GM19467 (cell line): ENCODE results near the gene PLCB4.
"Not testable (repeated sequence)": the region's sequence is repeated elsewhere in the genome, so short reads cannot be mapped to it uniquely, and the experiment has no call there.

Experiments
- ATAC-seq: cut with Tn5 transposase; IDR thresholded peaks from one replicate; pipeline ENCODE4 v1.9.1; 2021; ENCODE audit warnings: mild to moderate bottlenecking, moderate library complexity; ENCODE audit not compliant: unreplicated experiment

PLCB4 gene

DNA sequence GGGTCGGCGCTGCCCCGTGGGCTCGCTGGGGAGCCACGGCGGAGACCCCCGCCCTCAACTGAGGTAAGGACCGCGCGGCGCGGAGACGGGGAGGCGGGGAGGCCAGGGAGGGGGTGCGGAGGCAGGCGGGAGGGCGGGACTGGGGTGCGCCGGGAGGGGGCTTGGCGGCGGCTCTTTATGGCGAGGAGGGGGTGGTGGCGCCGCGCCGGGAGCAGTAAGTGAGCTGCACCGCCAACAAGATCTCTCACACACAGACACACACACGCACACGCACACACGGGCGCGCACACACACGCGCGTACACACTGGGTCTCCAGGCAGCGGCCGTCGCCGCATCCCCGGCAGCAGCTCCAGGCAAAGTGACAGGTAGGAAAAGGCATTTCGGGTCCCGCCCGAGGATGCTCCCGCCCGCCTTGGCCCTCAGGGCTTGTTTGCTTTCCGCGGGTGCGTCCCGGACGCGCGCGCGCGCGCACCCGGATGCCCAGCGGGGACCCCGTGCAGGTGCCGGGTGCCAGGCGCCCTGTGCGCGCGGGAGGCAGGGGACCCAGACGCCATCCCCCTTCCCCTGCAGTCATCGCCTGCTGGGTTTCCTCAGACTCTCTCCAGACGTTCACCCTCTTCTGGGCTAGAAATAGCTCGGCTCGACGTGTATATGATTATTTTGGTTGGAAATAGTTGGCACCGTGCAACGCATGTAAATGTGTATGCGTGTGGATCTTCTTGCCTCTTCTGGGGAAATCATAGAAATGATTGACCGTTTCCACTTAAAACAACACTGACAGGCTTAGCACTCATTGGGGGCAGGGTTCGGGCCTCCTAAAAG lies at the start of gene PLCB4:
Gene PLCB4 (plus strand): TSS at position 247 of the 823 bp plus-strand sequence. CDS start 238,728 bp downstream, outside the sequence.
- no peak for ATAC-seq

DNA sequence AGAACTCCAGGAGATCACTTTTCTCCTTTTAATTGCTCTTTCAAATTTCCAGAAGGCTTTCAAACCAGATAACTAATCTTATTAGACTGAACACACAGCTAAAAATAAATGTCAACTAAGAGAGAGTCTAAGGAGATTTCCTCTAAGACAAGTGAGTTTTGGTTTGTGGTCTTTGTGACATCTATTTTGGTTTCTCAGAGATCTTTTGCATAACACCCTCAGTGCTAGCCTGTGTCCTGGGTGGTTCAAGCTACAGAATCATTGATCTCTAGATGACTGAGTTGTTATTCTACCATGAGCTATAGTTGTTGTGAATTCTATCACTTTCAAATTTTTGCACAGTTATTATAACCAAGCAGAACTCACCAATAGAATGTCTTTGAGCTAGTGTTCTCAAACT lies 49.1 kb upstream of the PLCB4 start:
- ATAC-seq = no peak

DNA sequence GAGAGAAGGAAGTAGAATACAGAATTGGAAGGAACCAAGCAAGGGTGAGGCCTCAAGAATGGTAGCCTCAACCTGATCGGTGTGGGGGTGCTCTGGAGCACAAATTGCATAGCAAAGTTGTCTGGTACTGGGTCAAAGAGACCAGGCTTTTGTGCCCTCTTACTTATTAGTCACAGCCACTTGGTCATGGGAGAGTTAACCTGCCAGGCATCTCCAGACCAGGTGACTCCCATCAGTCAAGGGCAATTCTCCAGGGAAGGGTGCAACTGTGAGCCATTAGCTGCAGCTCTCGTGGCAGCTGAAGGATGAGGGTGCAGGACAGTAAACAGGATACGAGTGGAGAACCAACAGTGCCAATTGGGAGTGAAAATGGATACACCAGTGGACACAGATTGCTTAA lies 47.7 kb upstream of the PLCB4 start:
- no peak for ATAC-seq

DNA sequence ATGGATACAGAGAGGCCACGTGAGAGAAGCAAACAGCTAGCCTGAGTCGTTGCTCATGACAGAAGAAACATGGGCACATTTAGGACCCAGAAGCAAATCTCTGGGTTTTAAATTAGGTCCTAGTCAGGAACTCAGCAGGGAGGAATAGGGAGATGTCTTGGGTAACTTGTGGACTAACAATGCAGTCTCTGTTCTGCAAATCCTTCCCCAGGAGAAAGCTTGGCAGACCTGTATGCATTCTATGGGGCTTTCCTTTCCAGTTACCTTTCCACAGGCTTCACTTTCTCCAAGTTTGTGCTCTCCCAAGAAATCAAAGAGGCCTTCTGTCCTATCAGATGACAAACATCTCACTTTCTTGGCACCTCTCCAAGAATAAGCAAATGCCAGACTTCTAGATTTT lies 47.2 kb upstream of the PLCB4 start:
- ATAC-seq = no peak

DNA sequence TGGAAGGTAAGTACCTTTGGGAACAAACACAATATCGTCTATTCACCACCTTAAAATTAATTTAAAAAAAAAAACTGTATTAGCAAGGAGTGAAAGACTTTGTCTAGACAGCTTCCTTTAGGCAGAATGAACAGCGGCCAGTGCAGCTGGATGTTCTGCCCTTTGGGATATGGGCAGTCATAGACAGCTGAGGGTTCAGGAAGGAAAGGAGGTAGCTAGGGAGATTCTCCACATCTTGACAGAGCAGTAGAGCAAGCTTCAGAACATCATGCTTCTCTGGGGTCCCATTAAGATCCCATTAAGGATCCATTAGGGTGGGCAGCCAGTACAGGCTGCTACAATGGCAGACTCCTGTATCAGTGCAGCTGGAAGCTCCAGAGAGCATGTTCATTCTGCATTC lies 46.5 kb upstream of the PLCB4 start:
- no peak for ATAC-seq

DNA sequence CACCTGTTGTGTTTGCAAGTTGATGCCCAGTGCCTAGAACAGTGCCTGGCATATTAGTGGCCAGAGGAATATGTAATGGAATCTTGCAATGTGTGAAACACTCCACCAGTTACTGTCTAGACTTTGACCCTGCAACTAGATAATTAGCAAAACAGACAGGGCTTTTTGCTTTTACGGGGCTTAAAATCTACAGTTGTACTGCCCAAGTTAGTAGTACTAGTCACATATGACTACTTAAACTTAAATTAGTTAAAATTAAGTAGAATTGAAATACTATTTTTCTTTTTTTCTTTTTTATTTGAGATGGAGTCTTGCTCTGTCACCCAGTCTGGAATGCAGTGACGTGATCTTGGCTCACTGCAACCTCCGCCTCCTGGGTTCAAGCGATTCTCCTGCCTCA lies 44.3 kb upstream of the PLCB4 start:
- no peak for ATAC-seq

DNA sequence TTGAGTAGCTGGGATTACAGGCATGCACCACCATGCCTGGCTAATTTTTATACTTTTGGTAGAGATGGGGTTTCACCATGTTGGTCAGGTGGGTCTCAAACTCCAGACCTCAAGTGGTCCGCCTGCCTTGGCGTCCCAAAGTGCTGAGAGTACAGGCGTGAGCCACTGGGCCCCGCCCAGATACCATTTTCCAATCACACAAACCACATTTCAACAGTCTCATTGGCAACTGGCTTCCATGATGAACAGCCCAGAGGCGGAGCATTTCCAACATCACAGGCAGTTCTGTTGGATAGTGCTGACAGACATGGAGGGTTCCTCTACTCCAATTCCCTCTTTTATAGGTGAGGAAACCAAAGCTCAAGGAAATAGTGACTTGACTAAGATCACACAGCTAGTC lies 43.9 kb upstream of the PLCB4 start:
- no peak for ATAC-seq

DNA sequence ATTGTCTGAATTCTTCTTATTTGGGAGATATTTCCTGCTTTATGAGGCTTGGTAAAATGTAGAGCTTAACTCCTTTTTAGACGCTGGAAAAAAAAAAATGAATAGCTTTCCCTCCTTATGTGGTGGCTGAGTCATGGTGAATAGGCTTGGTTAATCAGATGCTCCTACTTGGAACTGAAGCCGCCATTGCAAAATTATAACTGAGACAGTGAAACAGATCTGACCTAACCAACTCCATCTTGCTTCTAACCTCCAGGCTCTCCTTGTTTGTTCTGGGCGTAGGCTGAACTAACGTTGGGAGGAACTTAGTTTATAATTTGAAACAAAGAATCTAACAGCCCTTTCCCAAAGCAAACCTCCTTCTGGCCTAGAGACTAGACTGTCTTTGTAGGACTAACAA lies 43.2 kb upstream of the PLCB4 start:
- ATAC-seq = no peak

DNA sequence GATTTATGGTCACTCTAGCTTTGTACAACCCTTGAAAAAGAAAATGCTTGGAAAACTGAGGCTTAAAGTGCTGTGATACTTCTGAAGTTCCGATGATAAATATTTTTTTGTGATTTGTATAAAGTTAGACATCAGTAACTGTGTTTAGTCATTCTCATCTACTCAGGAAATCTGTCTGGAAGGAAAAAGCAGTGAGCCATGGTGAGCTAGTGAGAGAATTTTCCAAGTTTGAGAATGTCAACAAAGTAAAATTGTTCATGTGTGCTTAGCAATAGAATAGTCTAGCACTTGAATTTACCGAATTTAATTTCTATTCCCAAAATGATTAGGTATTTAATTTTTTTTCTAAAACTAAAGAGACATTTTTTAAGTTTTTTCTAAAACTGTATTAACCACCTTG lies 41.3 kb upstream of the PLCB4 start:
- ATAC-seq = no peak

DNA sequence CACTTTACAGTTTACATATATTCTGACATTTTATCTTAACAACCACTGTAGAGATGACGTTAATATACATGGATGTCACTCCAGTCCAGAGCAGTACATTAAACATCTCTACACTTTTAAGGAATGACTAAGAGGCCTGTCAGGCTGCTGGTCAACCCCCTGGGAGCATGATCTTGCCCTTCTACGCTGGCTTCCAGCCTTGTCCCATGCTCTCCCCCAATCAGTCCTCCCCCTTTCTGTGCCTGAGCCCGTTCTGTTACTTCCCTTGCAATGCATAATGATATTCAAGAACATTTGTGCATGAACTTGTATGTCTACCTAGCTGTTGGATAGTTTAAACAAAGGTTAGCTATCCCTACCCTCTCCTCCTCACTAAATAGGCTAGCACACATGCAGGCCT lies 40.5 kb upstream of the PLCB4 start:
- ATAC-seq = no peak

DNA sequence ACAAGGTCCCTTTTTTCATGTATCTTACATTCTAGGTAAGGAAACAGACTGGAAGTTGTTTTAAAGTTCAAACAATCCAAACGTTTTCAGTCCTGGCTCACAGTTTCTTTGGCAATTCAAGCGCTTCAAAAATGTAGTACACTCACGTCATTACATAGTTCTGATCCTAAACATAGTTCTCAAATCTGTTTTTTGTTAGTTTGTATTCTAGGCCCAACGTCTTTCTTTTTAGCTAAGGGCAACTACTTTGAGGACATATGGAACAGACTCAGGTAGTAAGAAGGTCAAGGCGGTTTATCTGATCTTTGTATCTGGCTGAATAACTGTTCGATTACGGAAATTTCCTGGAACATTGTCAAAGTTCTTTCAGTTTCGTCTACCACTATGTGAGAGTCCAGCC lies 36.9 kb upstream of the PLCB4 start:
- no peak for ATAC-seq

DNA sequence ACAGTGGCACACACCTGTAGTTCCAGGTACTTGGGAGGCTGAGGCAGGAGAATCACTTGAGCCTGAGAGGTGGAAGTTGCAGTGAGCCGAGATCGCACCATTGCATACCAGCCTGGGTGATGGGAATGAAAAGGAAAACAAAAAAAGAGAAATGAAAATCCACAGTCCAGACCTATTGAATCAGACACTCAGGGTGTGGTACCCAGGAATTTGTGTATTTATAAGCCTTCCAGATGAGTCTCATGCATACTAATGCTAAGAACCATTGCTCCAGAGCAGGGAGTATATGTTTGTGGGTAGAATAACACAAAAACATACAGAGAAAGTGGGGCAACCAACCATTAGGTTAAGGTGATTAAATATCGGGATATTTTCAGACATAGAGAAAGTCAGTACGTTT lies 36.1 kb upstream of the PLCB4 start:
- no peak for ATAC-seq

DNA sequence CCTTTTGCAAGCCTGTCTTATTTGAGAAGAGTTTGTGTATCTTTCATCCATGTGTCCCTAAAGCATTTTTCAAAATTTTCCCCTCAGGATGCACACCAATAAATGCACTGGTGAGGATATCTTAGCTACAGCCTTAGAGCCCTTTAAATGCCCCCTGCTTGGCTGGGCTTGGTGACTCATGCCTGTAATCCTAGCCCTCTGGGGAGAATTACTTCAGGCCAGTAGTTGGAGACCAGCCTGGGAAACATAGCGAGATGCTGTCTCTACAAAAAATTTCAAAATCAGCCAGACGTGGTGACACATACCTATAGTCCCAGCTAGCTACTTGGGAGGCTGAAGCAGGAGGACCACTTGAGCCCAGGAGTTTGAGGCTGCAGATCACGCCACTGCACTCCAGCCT lies 33.8 kb upstream of the PLCB4 start:
- ATAC-seq = no peak

DNA sequence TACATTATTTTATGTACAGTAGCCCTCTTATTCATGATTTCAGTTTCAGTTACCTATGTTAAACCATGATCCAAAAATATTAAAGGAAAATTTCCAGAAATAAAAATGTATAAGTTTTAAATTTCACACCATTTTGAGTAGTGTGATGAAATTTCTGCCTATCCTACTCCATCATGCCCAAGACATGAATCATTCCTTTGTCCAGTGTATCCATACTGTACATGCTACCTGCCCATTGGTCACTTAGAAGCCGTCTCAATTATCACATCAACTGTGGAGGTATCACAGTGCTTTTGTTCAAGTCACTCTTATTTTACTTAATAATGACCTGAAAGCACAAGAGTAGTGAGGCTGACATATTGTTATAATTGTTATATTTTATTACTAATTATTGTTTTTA lies 32.3 kb upstream of the PLCB4 start:
- no peak for ATAC-seq

DNA sequence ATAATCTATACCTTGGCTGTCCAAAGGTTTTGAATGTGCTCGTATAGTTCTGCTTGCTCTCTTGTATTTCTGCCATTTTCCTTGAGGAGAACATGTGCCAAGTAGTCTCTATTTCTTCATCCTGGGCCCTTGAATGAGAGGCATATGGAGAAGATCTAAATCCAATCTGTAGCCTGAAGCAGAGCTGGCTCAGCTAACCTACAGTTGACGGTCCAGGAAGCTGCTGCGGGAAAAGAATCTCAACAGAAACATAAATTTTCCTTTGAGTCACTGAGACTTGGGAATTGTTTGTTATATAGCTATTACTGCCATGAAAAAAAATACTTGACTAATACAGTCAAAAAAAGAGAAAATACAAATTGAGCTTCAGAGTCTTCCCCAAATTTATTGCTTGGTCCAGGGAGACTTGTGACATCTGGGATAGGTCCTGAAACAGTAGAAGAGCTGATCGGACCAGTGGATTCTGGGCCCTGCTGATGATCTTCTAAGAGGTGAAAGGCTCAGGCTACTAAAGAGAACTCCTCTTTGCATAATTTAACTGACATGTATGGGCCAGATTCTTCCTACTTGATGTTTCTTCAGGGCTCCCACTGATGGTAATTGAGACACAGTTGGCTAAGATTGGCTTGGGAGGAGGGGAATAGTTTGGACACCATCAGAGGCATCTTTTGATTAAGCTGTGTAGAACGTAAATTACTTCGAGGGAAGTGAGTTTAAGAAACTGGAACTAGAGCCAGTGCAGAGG lies 29.9 kb upstream of the PLCB4 start:
- ATAC-seq = no peak

DNA sequence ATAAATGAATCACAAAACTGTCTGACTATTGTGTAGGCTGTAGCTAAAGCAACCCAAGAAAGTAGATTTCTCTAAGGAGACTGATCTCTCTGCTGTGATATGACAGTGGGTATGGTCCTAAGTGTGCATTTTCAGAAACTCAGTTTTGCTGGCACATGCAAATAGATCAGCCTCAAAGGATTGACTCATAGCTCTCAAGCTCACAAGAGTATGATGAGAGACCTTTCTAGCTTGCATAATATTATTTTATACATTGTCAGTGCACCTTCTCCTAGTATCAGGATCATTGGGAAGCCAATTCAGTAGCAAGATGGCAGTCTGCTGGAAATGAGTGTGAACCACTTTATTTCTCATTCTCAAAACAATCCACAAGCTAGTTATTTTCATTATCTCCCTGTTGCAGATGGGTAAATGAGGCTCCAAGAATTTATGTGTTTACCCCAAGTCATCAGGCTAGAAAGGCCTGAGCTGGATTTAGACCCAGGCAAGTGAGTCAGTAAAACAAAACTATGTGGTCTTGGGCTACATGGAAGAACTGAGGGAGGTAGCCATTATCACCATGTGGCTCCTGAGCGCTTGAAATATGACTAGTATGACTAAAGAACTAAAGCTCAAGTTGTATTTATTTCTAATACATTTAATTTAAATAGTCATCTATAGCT lies 27.9 kb upstream of the PLCB4 start:
- no peak for ATAC-seq

DNA sequence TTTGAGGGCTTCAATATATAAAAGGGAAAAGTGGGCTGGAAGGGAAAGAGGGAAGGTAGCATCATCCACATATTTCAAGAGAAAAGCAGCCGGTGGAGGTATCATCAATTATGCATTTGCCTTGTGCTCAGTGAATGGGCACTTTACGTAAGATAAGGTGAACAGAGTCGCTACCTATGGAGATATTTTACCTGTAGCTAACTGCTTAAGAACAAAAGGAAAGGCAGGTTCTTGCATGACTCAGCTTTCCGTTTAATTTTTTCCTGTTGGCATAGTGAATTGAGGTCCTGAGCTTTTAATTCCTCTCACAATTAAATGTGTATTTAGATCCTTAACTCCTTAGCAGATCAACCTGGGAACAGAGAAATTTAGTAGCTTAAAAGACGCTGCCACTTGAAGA lies 25.5 kb upstream of the PLCB4 start:
- no peak for ATAC-seq

DNA sequence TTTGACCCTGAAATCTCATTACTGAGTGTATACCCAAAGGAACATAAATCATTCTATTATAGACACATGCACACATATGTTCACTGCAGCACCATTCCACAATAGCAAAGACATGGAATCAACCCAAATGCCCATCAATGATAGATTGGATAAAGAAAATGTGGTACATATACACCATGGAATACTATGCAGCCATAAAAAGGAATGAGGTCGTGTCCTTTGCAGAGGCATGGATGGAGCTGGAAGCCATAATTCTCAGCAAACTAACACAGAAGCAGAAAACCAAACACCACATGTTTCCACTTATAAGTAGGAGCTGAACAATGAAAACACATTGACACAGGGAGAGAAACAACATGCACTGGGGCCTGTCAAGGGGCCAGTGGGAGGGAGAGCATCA lies 21.0 kb upstream of the PLCB4 start:
- ATAC-seq = not testable (repeated sequence)

DNA sequence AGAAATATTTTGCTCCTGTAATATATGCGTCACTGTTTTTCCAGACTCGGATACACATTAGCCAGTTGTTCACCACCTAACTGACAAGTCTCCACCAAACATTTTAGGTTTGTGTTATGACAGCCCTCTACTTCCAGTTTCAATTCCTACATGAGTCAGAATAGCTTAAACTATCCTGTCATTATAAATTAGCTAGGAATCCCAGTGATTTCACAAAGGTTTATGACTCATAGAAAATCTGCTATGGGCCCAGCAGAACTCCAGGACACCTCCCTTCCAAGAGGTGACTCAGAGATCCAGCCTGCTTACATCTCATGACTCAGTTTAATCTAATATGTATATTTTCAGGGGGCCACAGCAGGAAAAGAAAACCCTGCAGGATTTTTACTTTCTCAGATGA lies 17.4 kb upstream of the PLCB4 start:
- no peak for ATAC-seq

DNA sequence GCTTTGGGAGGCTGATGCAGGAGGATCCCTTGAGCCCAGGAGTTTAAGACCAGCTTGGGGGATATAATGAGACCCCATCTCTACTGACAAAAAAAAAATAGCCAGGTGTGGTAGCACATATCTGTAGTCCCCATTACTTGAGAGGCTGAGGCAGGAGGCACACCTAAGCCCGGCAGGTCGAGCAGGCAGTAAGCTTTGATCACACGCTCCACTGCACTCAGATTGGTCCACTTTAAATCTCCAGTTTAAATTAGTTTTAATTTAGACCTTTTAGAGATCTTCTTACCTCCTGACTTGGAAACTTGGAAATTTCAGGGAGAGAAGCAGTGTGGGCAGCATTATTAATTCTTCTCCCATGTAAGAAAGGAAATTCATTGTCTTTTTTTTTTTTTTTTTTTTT lies 16.8 kb upstream of the PLCB4 start:
- ATAC-seq = no peak

DNA sequence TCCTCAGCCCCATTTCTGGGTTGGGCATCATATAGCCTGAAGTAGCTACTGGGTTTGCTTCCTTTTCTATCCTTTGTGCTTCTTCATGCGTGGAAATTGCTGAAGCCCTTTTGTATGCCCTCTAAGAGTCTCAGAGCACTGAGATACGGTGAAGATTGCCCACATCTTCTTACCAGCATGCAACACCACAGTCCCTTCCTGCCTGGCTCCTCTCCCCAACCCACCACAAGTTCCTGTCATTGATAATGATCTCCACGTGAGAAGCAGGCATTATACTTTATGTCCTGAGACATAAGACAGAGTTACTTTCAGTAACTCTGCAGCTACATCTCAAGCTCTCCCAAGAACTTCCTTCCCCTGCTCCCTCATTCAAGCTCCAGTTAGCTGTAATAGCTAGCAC lies 15.8 kb upstream of the PLCB4 start:
- no peak for ATAC-seq

DNA sequence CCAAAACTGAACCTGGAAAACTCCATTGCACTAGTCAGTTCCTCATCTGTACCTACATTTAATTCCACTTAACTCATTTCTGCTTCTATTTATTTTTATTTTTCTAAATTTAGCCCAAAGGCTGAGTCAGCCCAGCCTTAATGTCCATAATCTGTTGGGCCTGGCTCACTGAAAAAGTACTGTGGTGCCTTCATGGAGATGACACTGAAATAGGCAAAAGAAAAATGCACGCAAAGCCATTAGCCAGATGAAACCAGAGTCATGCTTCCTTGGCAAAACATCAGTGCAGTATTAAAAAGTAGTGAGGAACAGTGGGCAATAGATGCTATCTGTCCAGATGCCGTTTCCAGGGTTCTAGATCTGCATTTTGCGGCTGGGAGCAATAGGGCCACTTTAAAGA lies 14.7 kb upstream of the PLCB4 start:
- no peak for ATAC-seq
